Kidney epithelial cell (primary cell): ENCODE results near the gene OMG. TPM values are rescaled to one million over a fixed set of nuclear protein-coding genes. Genes with fewer than 3 reads are reported as not detected.

ENCODE experiments used
- DNase-seq: peaks from one replicate; pipeline ENCODE4 v3.0.0-alpha.2; 2010; ENCODE audit warnings: low read depth
- H3K27me3 ChIP-seq: 2 replicates; pipeline ENCODE4 v1.6.0; 2011; ENCODE audit warnings: low read length; ENCODE audit not compliant: control insufficient read depth, insufficient read depth
- H3K36me3 ChIP-seq: 2 replicates; pipeline ENCODE4 v1.5.1; 2011; ENCODE audit warnings: low read length; ENCODE audit not compliant: control insufficient read depth, insufficient read depth
- H3K4me3 ChIP-seq: 2 replicates; pipeline ENCODE4 v1.5.1; 2011; ENCODE audit warnings: low read depth, mild to moderate bottlenecking, control low read depth, low read length
- CTCF ChIP-seq: IDR thresholded peaks from 2 replicates; pipeline ENCODE4 v1.5.1; 2011; ENCODE audit warnings: mild to moderate bottlenecking, moderate library complexity, low read length, control low read depth, inconsistent platforms; ENCODE audit not compliant: insufficient read depth, poor library complexity, severe bottlenecking
- total RNA-seq: library from RNA; depleted of rRNA; stranded (reverse); fragments of >200 nt; gene quantifications from 2 replicates; pipeline ENCODE4 v1.2.3, GENCODE V29; 2015

OMG gene
- total RNA-seq, 1 donor from 2014 or later: not detected

- Histone ChIP-seq H3K27me3 (no peaks in the 10 kb centered on the region), H3K36me3 (no peaks in the 10 kb centered on the region), H3K4me3 (no peak overlapping the region)
- TF ChIP-seq CTCF: no peak
- peak; percentile 7 for DNase-seq
These were observed 47.8 kb downstream of the OMG start for GRCh38 chr17:31248986-31249834.

Other genes with a start within 250 kb of the OMG start
- gene NF1, start 202.3 kb downstream of the OMG start, total RNA-seq: 39.0 and 49.6 TPM in 2 replicates
- gene EVI2B, start 16.8 kb upstream of the OMG start, total RNA-seq: not detected in 2 replicates
- not detected in 2 replicates for gene EVI2A, start 24.4 kb upstream of the OMG start, total RNA-seq
- gene RAB11FIP4, start 94.4 kb upstream of the OMG start, total RNA-seq: 19.6 and 26.5 TPM in 2 replicates